Ovary (tissue), 3 donors: Measurements from ENCODE around the gene FCGR3A.
"Not testable (repeated sequence)": the region's sequence is repeated elsewhere in the genome, so short reads cannot be mapped to it uniquely, and the experiment has no call there.

Experiments
- CTCF ChIP-seq, 3 donors: fragments of 450-650 bp in 2 of 3; fragments of 200-600 bp in 1 of 3; IDR thresholded peaks; one replicate each; pipeline versions ENCODE4 v1.5.1 to v1.8.0; 2016 to 2022; ENCODE audit warnings: antibody characterized with exemption in 3 of 3, mild to moderate bottlenecking in 1 of 3
- POLR2A ChIP-seq: fragments of 450-650 bp; IDR thresholded peaks from one replicate; pipeline ENCODE4 v1.6.1; 2017; ENCODE audit warnings: antibody characterized with exemption, mild to moderate bottlenecking, moderate library complexity
- donor health status: DM: no; HTN: no; CAD: no.

- peak in 1 of 3 donors; percentile 17 for TF ChIP-seq CTCF (IDR thresholded peaks at IDR 0.05)
- TF ChIP-seq POLR2A: not testable (repeated sequence)
These were observed 19.5 kb downstream of the FCGR3A start for GRCh38 chr1:161530158-161530557.
